Smooth muscle cell (in vitro differentiated cells): ENCODE measurements around the gene LAMB3. TPM values are rescaled to one million over a fixed set of nuclear protein-coding genes. Genes with fewer than 3 reads are reported as not detected.

Experiments
- DNase-seq: peaks from one replicate; lab custom pipeline; 2025; ENCODE audit not compliant: unreplicated experiment; lab: John Stamatoyannopoulos, UW
- H2AFZ ChIP-seq: fragments of 200-600 bp; sonication (generic); 2 replicates; pipeline ENCODE4 v1.6.0; 2016; ENCODE audit warnings: antibody characterized with exemption, low read depth, mild to moderate bottlenecking
- H3F3A ChIP-seq: fragments of 200-600 bp; sonication (generic); 2 replicates; pipeline ENCODE4 v1.6.0; 2017; ENCODE audit warnings: antibody characterized with exemption, low read depth
- H3K27ac ChIP-seq: fragments of 200-600 bp; sonication (generic); 2 replicates; pipeline ENCODE4 v1.5.1; 2016; ENCODE audit warnings: low read depth, mild to moderate bottlenecking
- H3K27me3 ChIP-seq: fragments of 200-600 bp; sonication (generic); 2 replicates; pipeline ENCODE4 v1.6.1; 2016; ENCODE audit warnings: low read depth, mild to moderate bottlenecking
- H3K36me3 ChIP-seq: fragments of 200-600 bp; sonication (generic); 2 replicates; pipeline ENCODE4 v1.5.1; 2016; ENCODE audit warnings: low read depth
- H3K4me1 ChIP-seq: fragments of 200-600 bp; sonication (generic); 2 replicates; pipeline ENCODE4 v1.5.1; 2016; ENCODE audit warnings: low read depth
- H3K4me2 ChIP-seq: fragments of 200-600 bp; sonication (generic); 2 replicates; pipeline ENCODE4 v1.6.0; 2016; ENCODE audit warnings: mild to moderate bottlenecking
- H3K4me3 ChIP-seq: fragments of 200-600 bp; sonication (generic); 2 replicates; pipeline ENCODE4 v1.5.1; 2016; ENCODE audit warnings: mild to moderate bottlenecking
- H3K79me2 ChIP-seq: fragments of 200-600 bp; sonication (generic); 2 replicates; pipeline ENCODE4 v1.6.0; 2016; ENCODE audit warnings: low read depth, mild to moderate bottlenecking
- H3K9ac ChIP-seq: fragments of 200-600 bp; sonication (generic); 2 replicates; pipeline ENCODE4 v1.6.0; 2016; ENCODE audit warnings: low read depth
- H3K9me3 ChIP-seq: fragments of 200-600 bp; sonication (generic); replicated peaks from 2 replicates; pipeline ENCODE4 v1.5.1; 2016; ENCODE audit warnings: low read depth
- H4K20me1 ChIP-seq: fragments of 200-600 bp; sonication (generic); 2 replicates; pipeline ENCODE4 v1.6.0; 2016; ENCODE audit warnings: low read depth
- CTCF ChIP-seq: fragments of 200-600 bp; sonication (generic); IDR thresholded peaks from 2 replicates; pipeline ENCODE4 v1.5.1; 2017; ENCODE audit warnings: borderline replicate concordance, mild to moderate bottlenecking, antibody characterized with exemption; ENCODE audit not compliant: insufficient read depth, poor library complexity, severe bottlenecking
- WGBS: methylation state at CpG from one replicate; pipeline ENCODE4 v1.1.7; 2016; ENCODE audit warnings: low lambda C conversion rate; 5-methylcytosine and 5-hydroxymethylcytosine counted together
- polyA plus RNA-seq: library from polyadenylated mRNA; unstranded; fragments of >200 nt; fragmentation: Nextera tagmentation; extraction: Ambion mirVana; gene quantifications from 2 replicates; pipeline ENCODE4 v1.2.1, GENCODE V29; 2016
- total RNA-seq: library from RNA; depleted of rRNA; stranded (reverse); fragments of >200 nt; gene quantifications from 2 replicates; pipeline ENCODE4 v1.2.3, GENCODE V29; 2014

The LAMB3 gene
- total and polyA plus RNA-seq, 2 experiments from 2014 or later: 17.0 to 24.0 TPM

- Histone ChIP-seq H3K4me3 (no peak overlapping the region), H3K9me3 (no peaks in the 10 kb centered on the region), H3K4me2 (no peak overlapping the region), H4K20me1 (no peaks in the 10 kb centered on the region), H3K79me2 (no peaks in the 10 kb centered on the region), H3K27ac (no peak overlapping the region), H2AFZ (no peak overlapping the region), H3F3A (no peaks in the 10 kb centered on the region), H3K27me3 (peaks cover 39% of the 10 kb centered on the region), H3K4me1 (no peaks in the 10 kb centered on the region), H3K36me3 (no peaks in the 10 kb centered on the region), H3K9ac (no peak overlapping the region)
- WGBS: 42% methylated on average over 6 of the region's 6 CpGs
- TF ChIP-seq CTCF: peak; percentile 54
- DNase-seq: no peak
Measured at GRCh38 chr1:209601809-209602657, 50.2 kb downstream of the LAMB3 start.

GRCh38 chr1:209600541-209600940, 51.7 kb downstream of the LAMB3 start:
- H4K20me1 ChIP-seq: no peaks in the 10 kb centered on the region
- no peak for DNase-seq
- H3K9ac ChIP-seq: no peak overlapping the region
- no peak for TF ChIP-seq CTCF
- no peak overlapping the region for H3K4me3 ChIP-seq
- WGBS: 91% methylated on average over 1 of the region's 1 CpG
- H3K36me3 ChIP-seq: no peaks in the 10 kb centered on the region
- H3K27ac ChIP-seq: no peak overlapping the region
- H3K4me2 ChIP-seq: no peak overlapping the region
- H2AFZ ChIP-seq: no peak overlapping the region
- H3F3A ChIP-seq: no peaks in the 10 kb centered on the region
- H3K27me3 ChIP-seq: peaks cover 42% of the 10 kb centered on the region
- no peaks in the 10 kb centered on the region for H3K79me2 ChIP-seq
- no peaks in the 10 kb centered on the region for H3K9me3 ChIP-seq
- no peaks in the 10 kb centered on the region for H3K4me1 ChIP-seq

DNA sequence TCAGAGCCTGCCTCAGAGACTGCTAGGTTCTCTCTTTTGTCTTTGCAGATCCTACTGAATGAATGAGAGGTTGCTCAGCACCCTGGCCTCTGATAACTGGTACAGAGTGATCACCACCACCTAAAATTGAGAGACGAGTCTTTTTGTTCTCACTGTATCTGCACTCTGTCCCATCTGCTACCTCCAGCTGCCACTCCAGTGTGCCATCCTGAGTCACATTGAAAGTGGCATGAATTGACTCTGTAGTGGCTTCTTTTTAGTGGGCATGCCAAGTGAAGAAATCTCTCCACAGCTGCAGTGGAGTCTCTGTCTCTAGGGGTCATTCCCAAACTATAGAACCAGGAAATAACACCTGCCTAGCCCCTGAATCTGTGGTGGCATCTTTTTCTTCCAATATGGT, 54.0 kb downstream of the LAMB3 start:
- Histone ChIP-seq H3K4me2 (no peak overlapping the region), H3K27ac (no peak overlapping the region), H3K4me1 (no peaks in the 10 kb centered on the region), H3K36me3 (no peaks in the 10 kb centered on the region), H2AFZ (no peak overlapping the region), H4K20me1 (no peaks in the 10 kb centered on the region), H3F3A (no peaks in the 10 kb centered on the region), H3K79me2 (no peaks in the 10 kb centered on the region), H3K4me3 (no peak overlapping the region), H3K9me3 (no peaks in the 10 kb centered on the region), H3K9ac (no peak overlapping the region), H3K27me3 (peaks cover 45% of the 10 kb centered on the region)
- 96% methylated on average over 1 of the region's 1 CpG for WGBS
- no peak for TF ChIP-seq CTCF
- DNase-seq: no peak

DNA sequence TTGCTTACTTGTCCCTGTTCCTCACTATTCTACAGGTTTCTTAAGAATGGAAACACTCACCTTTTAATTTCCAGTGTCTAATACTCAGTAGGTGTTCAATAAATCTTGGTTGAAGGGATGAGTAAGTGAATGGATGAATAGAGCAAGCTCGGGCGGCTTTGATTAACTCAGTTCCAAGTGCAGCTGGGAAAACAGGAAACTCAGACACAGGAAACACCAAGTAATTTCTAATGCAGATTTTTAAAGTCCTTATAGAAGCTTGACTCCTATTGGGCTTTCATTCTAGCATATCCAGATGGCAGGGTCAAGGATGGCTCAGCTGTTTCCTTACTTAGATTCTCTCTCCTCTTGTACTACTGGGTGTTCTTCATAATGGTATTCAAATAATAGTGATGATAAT, 54.7 kb downstream of the LAMB3 start:
- Histone ChIP-seq H3F3A (no peaks in the 10 kb centered on the region), H2AFZ (no peak overlapping the region), H3K9me3 (no peaks in the 10 kb centered on the region), H4K20me1 (no peaks in the 10 kb centered on the region), H3K4me2 (no peak overlapping the region), H3K79me2 (no peaks in the 10 kb centered on the region), H3K4me3 (no peak overlapping the region), H3K27ac (no peak overlapping the region), H3K27me3 (peaks cover 51% of the 10 kb centered on the region), H3K4me1 (no peaks in the 10 kb centered on the region), H3K9ac (no peak overlapping the region), H3K36me3 (no peaks in the 10 kb centered on the region)
- DNase-seq: no peak
- WGBS: 86% methylated on average over 2 of the region's 2 CpGs
- TF ChIP-seq CTCF: no peak
